Stromal cell of bone marrow (primary cell): ENCODE measurements around the gene DTNB.
"Not testable (repeated sequence)": the region's sequence is repeated elsewhere in the genome, so short reads cannot be mapped to it uniquely, and the experiment has no call there.

Experiments used
- DNase-seq: peaks from one replicate; pipeline ENCODE4 v3.0.0-alpha.2; 2012; ENCODE audit warnings: low read depth

Gene DTNB

DNA sequence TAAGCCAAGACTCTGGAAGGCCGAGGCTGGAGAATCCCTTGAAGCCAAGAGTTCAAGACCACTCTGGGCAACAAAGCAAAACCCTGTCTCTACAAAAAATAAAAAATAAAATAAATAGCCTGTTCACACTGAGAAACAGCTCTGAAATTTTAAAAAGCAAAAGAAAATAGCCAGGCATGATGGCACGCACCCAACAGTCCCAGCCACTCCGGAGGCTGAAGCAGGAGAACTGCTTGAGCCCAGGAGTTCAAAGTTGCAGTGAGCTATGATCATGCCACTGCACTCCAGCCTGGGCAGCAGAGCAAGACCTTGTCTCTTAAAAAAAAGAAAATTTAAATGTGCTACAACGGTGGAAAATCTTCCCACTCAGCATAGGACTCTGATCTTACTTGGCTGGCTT lies 52.7 kb downstream of the DTNB start:
- DNase-seq, result no peak

DNA sequence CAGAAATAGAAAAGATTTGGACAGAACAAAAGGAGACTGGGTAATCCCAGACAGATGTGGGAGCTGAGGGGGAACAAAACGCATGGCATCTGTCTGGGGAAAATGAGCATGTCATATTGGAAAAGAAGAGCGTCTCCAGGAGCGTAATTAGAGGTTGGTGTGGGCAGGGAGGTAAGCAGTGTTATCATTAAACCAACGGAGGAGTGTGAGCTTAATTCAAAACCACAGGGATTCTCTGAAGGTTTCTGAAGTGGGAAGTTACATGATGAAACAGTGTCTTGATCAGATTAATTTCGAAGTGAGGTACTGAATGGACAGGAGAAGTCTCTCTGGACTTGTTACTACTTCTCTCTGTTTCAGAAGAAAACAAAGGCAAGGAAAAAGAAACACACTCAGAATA lies 53.3 kb downstream of the DTNB start:
- DNase-seq, result no peak

DNA sequence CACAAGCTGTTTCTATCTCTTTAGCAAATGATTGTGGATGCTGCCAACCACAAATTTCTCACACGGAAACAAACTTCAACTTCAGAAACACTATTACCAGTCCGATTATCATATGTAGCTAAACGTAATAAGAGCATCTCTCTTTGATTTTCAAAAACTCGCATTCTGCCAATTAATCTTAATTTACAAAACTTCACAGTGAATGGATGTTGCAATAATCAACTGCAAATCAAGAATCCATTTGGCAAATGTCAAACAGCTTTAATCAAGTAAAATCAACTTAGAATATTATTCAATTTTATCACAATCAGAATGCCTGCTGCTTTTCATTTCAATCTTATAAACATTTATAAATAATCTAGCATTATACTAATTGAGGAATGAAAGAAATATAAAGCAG lies 54.2 kb downstream of the DTNB start:
- no peak for DNase-seq

DNA sequence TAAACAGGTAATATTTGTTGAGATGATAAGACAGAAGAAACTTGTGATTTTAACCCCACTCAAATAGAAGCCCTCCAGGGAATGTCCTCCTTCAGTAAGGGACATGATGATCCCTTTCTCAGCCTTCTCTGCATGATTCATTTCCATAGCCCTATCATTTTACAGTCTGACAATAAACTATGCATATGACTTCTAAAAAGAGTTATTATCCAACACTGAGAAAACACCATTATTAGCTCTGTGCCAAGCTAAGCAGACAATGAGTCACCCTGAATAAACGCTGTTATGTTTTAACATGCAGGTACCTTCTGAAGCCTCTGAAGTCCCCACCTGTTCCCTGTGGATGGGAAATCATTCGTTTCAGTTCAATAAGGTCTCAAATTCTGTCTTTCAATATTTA lies 54.7 kb downstream of the DTNB start:
- DNase-seq, result peak; percentile 65

DNA sequence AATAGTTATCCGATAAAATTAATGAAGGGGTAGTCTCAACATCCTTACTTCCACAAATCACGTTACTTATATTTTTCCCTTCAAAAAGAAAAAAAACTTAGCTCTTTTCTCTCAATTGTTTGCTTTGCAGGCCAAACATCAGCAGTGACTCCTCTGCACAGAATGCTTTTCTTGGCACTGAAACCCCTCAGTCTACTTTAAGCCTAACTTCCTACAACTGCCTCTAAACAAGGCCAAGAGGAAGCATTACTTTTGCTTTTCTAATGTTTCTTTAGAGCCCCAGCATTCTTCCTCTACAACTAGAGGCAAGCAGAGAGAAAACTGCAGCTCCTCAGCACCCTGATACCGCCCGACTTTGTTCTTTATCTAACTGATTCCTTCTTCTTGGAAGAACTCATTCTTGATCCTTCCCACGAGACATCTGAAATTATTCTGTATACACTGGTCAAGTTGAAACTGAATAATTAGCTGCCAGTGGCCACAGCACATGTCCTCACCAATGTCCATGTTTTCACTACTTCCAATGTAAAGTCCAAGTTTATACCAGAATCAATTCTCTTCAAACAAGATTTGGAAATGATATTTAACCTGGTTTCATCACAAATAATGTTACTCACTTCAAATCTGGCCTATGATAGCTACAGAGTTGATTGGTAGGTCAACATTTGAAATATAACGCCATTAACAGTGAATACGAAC lies 55.3 kb downstream of the DTNB start:
- peak; percentile 89 for DNase-seq

DNA sequence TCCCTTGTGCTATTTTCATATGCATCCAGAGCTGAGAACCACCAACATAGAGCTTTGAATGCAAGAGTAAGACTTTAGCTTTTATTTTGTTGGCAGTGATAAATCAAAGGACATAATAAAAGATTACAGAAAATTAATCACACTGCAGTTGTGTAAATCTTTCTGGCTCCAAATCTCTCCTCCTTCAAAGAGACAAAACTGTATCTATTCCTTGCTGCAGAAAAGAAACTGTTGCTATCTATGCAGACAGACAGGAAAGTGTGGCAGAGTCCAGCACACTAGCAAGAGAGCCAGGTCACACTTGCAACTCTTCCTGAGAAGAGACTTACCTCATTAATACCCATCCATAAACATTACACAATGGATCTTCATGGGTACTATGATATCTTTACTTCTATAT lies 57.5 kb downstream of the DTNB start:
- no peak for DNase-seq

DNA sequence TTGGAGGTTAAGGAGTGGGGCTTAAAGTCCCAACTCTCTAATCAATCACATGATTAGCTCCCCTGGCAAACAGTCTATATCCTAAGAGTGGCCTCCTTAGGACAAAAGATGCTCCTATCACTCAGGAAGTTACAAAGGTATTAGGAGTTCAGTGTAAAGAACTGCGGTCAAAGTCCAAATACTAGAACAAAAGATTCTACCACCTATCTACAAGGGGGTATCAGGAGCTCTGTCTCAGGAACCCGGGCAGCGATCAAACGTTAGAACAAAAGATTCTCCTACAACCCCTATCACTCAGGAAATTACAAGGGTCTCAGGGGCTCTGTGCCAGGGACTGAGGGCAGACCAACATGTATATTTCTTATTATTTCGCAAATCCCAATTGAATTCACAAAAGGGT lies 58.0 kb downstream of the DTNB start:
- DNase-seq, result no peak

DNA sequence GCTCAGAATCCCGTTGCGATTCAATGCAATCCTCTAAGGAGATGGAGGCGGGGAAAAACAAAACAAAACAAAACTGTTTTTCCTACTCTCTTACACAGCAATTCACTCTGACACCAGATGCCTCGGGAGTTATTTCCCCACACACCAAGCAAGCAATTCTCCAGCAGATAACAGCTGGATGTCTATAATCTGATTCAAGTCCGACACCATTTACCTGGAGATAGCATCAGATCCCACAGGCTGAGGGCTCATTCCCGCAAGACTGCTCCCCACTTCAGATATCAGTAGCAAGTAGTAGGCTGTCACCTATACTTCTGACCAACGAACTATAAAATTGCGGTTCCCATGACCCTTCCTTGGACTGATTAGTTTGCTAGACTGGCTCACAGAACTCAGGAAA lies 58.7 kb downstream of the DTNB start:
- no peak for DNase-seq

DNA sequence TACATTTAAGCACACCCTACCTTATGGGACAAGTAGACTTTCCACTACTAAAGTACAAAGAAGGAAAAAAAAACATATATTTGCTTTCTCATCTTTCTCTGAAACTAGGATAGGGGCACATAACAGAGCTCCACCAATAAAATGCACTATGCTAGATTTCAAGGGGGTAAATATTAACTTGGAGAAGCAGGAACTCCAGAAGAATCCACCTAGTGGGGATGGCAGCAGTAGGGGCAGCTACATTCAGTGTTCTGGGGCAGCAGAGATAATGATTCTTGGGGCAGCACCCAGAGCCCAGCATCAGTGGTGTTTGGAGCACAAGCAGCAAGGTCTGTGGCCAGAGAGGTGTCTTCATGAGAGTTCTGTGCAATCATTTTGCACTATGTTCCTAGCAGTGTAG lies 64.7 kb downstream of the DTNB start:
- DNase-seq, result no peak

DNA sequence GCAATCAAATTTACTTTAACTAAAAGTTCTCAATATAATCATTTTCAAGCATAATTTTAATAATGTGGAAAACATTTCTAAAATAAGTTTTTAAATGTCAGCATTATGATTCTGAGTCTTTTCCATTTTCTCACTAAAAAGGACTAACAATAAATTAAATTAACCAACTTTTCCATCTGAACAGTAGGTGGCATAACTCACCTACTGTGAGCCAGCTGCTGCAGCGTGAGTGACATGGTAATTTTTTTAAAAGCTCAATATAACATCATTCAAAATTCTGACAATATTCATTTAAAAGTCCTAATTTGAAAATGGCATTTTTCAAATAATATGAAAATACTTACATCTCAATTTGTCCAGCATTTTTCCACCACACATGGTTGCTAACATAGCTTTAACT lies 66.5 kb downstream of the DTNB start:
- DNase-seq, result peak; percentile 12

DNA sequence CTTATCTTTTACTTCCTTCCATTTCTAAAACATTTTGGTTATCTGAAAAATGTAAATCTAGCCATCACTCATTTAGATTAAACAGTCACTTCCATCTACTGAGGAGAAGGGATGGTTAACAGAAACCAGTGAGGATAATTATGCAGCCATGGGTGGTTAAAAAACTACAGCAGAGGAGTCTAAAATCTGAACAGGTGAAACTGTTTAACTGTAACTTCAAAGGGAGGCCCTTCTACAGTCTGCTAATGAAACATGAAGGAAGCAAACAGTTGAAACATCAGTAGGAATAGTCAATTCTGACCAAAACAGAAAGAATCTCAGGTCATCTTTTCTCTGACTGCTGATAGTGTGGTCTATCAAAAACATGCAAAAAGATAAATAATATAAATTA lies 71.0 kb downstream of the DTNB start:
- DNase-seq, result no peak

DNA sequence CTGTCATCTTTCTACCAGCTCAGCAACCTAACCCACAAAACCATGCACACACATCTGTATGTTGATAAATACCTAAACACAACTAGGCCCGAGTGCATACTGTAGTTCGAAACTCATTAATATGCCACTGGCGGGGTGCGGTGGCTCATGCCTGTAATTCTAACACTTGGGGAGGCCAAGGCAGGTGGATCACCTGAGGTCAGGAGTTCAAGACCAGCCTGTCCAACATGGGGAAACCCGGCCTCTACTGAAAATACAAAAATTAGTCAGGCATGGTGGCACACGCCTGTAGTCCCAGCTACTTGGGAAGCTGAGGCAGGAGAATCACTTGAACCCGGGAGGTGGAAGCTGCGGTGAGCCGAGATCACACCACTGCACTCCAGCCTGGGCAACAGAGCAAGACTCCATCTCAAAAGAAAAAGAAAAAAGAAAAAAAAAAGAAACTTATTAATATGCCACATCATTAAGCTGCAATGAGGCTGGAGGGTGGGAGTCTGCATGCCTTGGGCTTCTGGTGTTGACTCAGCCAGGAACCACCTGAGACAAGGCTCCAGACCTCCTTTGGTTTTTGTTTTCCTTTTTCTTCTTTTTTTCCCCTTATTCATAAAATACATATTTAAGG lies 71.6 kb downstream of the DTNB start:
- DNase-seq, result not testable (repeated sequence)

DNA sequence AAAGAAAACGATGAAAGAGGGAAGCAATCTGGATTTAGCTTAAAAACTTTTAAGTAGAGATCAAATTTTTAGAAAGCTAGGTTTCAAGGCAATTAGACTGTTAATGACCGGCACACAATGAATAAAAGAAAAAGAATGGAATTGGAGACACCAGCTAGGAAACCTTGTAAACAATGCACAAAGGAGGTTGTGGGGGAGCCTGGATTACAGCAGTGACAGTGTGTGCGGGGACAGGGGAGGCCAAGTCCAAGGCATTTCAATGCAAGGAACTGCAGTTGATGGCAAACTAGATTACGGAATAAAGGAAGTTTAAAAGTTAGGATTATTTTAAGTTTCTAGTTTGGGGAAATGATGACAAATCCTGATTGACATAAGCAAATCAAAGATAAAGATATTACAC lies 74.5 kb downstream of the DTNB start:
- DNase-seq, result no peak

DNA sequence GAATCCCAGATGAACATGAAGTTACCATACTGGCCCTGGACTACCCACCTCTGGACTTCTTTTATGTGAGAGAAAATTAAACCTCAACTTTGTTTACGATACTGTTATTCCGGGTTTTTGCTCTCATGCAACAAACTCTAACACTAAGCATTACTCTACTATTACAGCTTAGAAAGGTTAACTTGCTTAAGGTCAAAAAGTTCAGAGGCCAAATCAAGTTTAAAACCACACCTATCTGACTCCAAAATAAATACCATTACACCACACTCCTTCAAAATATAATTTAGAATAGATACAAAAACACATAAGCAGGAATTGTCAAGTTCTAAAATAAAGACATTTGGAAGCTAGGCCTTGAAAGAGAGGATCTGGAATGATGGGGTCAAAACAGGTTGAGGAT lies 75.0 kb downstream of the DTNB start:
- no peak for DNase-seq

DNA sequence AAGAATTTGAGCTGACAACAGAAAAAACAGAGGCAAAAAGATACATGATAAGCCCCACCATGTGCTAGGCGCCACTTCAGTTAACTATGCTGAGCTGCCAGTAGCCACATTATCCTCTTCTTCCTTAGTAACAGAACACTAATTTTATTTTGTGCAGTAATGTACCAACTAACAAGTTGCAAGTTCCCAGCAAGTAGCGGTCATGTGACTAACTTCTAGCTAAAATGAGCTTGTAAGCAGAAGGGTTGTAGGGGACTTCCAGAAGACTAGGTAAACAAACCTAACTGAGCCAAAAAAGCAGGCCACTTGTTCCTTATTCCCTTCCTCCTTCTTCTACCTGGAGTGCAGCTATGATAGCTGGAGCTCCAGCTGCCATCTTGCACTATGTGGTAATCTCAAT lies 75.5 kb downstream of the DTNB start:
- no peak for DNase-seq

DNA sequence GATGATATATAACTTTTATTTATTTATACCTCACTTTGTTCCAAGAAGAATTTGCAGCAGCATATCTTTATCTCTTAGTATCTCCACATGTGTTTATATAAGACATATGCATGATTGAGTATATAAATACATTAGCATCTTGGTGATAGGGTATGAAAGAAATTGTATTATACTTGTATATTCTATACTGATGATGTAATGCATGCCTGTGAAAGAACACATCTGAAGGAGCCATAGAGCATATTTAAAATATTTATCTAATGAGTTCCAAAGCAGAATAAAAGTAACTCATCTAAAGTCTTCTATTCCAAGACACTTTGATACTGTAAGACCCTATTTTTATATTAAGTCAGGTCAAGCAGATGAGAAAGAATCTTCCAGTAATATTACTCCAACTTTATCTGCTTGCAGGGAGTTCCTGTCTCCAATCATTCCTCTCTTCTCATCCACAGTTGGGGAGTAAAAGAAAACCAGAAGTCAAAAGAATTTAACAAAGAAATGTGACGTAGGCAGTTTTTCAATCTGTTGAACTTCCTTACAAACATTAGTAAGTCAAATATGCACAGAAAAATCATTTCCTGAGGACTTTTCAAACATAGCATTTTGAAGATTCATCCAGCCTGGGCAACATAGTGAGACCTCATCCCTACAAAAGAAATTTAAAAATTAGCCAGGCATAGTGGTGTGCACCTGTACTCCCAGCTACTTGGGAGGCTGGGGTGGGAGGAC lies 76.7 kb downstream of the DTNB start:
- DNase-seq, result no peak

DNA sequence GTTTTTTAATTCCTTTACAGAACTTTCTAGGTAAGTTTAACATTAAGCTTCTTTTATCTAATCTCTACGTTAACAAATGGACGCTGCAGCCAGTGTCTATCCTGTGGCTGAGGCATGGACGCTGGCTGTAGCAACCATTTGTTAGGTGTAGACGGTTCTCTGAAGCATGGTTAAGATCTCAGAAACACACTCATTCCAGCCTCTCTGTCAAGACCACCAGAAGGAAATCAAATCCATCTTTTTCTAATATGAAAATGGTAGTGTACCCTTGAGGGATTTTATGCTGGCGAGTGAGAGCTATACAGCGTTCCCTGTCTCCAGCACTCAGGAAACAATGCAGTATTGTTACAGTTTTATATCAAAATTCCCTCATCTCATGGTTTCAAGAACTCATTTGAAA lies 78.0 kb downstream of the DTNB start:
- no peak for DNase-seq

DNA sequence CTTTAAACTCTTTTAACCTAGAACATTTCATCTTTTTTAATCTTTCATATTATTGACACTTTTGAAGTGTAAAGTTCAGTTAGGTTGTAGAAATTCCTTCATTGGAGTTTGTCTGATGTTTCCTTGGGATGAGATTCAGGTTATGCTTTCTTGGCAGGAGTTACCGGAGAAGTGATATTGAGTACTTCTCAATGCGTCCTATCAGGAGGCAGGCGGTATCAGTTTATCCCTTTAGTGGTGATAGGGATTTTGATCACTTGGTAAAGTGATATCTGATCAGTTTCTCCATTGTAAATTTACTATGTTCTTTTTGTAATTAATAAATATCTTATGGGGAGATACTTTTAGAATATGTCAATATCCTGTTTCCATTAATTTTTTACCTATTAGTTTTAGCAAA lies 78.4 kb downstream of the DTNB start:
- DNase-seq, result no peak

DNA sequence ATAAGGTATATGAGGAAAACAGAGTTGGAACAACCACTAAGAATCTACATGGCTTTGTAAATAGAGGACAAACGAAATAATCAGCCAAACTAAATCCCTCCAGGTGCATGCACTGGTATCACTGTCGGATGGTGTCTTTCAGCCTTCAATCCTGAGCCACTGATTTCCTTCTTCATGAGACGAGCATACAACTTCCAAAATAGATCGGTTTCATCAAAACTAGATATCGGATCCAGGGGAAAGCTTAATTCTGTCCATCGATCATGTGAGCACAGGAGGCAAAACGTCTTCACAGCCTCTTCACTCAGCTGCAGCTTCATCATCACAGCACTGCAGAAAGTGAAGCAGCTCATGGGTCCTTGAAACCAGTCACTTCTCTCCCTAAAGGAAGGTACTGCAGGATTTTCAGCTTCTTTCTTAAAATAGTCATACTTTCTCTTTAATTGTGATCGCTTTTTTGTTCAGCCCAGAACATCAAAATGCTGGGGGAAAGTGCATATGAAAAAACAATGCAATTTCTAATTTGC lies 80.5 kb downstream of the DTNB start:
- DNase-seq, result no peak

DNA sequence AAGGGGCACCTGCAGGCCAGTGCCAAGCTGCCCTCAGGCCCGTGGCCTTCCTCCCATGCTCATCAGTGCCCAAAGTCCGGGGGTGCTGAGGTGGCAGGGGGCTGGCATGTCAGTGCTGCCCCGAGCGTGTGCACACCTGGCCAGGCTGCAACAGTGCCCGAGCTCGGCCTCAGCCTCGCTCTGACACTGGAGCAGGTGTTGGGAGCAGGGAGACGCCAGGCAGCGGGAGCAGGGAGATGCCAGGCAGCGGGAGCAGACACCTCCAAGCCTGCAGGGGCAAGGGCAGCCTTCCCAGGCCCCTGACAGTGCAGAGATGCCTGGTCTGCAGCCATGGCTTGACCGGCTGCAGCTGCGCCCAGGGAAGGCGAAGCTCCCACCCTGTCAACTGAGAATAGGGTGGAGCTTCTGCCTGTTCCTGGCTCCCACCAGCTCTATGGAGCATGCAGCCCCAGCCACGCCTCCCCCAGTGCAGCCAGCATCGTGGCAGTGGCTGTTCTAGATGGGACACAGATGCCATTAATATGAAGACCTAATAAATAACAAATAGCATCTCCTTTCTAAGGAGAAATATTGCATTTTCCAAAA lies 82.4 kb downstream of the DTNB start:
- no peak for DNase-seq

DNA sequence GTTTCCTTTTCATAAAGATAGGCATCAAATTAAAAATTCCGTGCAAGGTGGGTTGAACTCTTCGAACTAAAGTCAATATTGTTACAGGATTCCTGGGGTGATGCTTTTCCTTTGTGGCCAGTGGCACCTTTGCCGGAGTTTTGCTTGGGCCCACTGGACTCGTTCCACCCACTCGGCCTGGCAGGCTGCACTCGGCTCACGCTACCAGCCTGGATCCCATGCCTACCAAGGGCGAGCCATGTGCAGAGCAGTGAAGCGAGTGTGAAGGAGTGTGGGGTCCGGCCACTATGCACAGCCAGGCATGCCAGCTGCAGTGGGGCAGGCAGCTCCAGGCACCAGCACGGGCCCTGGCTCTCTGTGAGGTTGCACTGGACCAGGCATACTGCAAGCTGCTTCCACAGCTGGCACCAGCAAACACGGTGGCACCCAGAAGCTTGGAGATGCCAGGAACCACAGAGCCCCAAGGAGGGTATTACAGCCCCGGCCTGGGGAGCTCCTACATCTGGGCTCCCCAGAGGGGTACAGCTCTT lies 83.6 kb downstream of the DTNB start:
- DNase-seq, result no peak

DNA sequence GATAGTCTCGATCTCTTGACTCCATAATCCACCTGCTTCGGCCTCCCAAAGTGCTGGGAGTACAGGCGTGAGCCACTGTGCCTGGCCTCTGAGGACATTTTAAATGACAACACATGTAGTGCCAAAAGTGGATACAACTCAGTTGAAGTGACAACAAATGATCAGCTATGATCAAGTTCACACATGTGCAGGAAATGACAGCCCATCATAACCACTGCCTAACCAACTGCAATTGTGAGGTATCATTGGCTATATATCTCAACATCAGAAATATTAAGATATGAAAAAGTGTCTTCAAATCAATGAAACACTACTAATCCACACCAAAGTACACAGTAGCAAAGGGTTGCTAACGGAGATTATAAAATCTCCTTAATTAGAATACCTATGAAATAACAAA lies 84.8 kb downstream of the DTNB start:
- no peak for DNase-seq

DNA sequence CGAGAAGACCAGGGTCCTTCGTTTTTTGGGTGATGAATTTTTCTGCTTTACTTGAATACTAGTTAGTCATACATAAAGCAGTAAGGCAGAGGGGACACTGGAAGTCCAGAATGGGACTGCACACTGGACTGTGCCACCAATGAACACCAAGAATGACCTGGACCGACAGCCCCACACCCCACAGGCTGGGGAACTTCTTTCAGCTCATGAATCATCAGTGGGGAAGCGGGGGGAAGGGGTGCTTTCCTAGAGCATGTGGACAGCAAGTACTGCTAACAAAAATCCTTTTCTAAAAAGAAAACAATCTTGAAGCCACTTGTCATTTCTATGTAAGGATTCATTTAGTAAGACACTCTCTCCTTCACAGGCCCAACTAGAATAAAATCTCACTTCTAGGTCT lies 86.0 kb downstream of the DTNB start:
- no peak for DNase-seq
